ENCODE measurements around the gene ENTPD6. TPM values are rescaled to one million over a fixed set of nuclear protein-coding genes. Genes with fewer than 3 reads are reported as not detected.

Gene ENTPD6
- 43.0 TPM for total RNA-seq (ENCODE audit: unreplicated experiment)
- long read RNA-seq, transcript ENTPD6-201 (14 exons, 2,708 nt), result minor isoform, 6 of 49 reads
- long read RNA-seq, transcript ENTPD6-203 (15 exons, 2,750 nt), result major isoform, 10 of 49 reads
- long read RNA-seq, partial matches to known transcripts, result 3 of 49 reads
- long read RNA-seq, other reads (novel, unspliced or antisense), result 28 of 49 reads

DNA sequence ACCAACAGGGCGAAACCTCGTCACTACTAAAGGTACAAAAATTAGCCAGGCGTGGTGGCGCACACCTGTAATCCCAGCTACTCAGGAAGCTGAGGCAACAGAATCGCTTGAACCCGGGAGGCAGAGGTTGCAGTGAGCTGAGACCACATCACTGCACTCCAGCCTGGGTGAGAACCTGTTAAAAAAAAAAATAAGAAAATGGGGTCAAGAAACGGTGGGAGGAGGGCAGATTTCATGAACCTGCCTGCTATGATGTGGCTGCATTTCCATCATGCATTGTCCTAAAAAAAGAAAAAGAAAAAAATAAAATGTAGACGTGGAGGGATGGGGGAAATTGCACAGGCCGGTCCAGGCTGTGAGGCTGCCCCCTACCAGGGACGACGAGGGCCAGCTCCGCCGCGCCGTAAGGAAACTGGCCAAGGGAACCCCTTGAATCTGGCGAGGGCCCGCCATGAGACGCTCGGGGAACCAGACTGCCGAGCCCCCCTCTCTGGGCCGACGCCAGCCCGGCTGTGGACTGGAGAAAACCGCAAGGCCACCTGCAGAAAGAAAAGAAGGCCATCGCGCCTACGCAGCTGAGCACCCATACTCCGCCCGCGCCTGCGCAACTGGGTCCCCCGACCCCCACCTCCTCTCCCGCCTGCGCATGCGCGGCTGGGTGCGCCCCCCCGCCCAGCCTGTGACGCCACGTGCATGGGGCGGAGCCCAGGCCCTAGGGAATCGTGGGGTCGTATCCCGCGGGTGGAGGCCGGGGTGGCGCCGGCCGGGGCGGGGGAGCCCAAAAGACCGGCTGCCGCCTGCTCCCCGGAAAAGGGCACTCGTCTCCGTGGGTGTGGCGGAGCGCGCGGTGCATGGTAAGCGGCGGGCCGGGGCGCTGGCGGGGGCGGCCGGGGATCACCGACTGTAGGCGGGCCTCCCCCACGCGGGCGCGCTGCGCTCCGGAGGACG, at the start of gene ENTPD6:
Gene ENTPD6, plus strand, starts transcription at position 699 of the 948 bp plus-strand sequence. CDS start 10,825 bp downstream, outside the sequence.
- peak; percentile 90 for DNase-seq (ENCODE audit: low spot score)
- no peaks in the 10 kb centered on the region for H3K36me3 Mint-ChIP-seq (ENCODE audit: low read depth, unreplicated experiment)
- peaks cover 4% of the 10 kb centered on the region for H3K27me3 Mint-ChIP-seq (ENCODE audit: unreplicated experiment)
- H3K4me3 Mint-ChIP-seq (ENCODE audit: unreplicated experiment), result peak within 1 kb of the TSS; percentile 97
- no peak within 1 kb of the TSS for H3K27ac Mint-ChIP-seq (ENCODE audit: unreplicated experiment)
- TF ChIP-seq, protein P1, sequence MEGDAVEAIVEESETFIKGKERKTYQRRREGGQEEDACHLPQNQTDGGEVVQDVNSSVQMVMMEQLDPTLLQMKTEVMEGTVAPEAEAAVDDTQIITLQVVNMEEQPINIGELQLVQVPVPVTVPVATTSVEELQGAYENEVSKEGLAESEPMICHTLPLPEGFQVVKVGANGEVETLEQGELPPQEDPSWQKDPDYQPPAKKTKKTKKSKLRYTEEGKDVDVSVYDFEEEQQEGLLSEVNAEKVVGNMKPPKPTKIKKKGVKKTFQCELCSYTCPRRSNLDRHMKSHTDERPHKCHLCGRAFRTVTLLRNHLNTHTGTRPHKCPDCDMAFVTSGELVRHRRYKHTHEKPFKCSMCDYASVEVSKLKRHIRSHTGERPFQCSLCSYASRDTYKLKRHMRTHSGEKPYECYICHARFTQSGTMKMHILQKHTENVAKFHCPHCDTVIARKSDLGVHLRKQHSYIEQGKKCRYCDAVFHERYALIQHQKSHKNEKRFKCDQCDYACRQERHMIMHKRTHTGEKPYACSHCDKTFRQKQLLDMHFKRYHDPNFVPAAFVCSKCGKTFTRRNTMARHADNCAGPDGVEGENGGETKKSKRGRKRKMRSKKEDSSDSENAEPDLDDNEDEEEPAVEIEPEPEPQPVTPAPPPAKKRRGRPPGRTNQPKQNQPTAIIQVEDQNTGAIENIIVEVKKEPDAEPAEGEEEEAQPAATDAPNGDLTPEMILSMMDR (IDR thresholded peaks at IDR 0.05; ENCODE audit: unreplicated experiment), result no peak
- peaks cover 4% of the 10 kb centered on the region for H3K9me3 Mint-ChIP-seq (ENCODE audit: unreplicated experiment)
- H3K4me1 Mint-ChIP-seq (ENCODE audit: unreplicated experiment), result peaks cover 7% of the 10 kb centered on the region

GRCh38 chr20:25146976-25147375, 48.5 kb upstream of the ENTPD6 start:
- H3K4me1 Mint-ChIP-seq (ENCODE audit: unreplicated experiment), result no peaks in the 10 kb centered on the region
- DNase-seq (ENCODE audit: low spot score), result no peak
- H3K4me3 Mint-ChIP-seq (ENCODE audit: unreplicated experiment), result no peak overlapping the region
- H3K27ac Mint-ChIP-seq (ENCODE audit: unreplicated experiment), result no peak overlapping the region
- TF ChIP-seq, protein P1 (IDR thresholded peaks at IDR 0.05; ENCODE audit: unreplicated experiment), result no peak
- no peaks in the 10 kb centered on the region for H3K9me3 Mint-ChIP-seq (ENCODE audit: unreplicated experiment)
- H3K36me3 Mint-ChIP-seq (ENCODE audit: low read depth, unreplicated experiment), result no peaks in the 10 kb centered on the region
- no peaks in the 10 kb centered on the region for H3K27me3 Mint-ChIP-seq (ENCODE audit: unreplicated experiment)

- H3K36me3 Mint-ChIP-seq (ENCODE audit: low read depth, unreplicated experiment), result no peaks in the 10 kb centered on the region
- no peaks in the 10 kb centered on the region for H3K9me3 Mint-ChIP-seq (ENCODE audit: unreplicated experiment)
- no peak overlapping the region for H3K4me3 Mint-ChIP-seq (ENCODE audit: unreplicated experiment)
- no peaks in the 10 kb centered on the region for H3K4me1 Mint-ChIP-seq (ENCODE audit: unreplicated experiment)
- H3K27me3 Mint-ChIP-seq (ENCODE audit: unreplicated experiment), result no peaks in the 10 kb centered on the region
- DNase-seq (ENCODE audit: low spot score), result no peak
- TF ChIP-seq, protein P1 (IDR thresholded peaks at IDR 0.05; ENCODE audit: unreplicated experiment), result no peak
- no peak overlapping the region for H3K27ac Mint-ChIP-seq (ENCODE audit: unreplicated experiment)
Observed at GRCh38 chr20:25147716-25148115, 47.8 kb upstream of the ENTPD6 start.

DNA sequence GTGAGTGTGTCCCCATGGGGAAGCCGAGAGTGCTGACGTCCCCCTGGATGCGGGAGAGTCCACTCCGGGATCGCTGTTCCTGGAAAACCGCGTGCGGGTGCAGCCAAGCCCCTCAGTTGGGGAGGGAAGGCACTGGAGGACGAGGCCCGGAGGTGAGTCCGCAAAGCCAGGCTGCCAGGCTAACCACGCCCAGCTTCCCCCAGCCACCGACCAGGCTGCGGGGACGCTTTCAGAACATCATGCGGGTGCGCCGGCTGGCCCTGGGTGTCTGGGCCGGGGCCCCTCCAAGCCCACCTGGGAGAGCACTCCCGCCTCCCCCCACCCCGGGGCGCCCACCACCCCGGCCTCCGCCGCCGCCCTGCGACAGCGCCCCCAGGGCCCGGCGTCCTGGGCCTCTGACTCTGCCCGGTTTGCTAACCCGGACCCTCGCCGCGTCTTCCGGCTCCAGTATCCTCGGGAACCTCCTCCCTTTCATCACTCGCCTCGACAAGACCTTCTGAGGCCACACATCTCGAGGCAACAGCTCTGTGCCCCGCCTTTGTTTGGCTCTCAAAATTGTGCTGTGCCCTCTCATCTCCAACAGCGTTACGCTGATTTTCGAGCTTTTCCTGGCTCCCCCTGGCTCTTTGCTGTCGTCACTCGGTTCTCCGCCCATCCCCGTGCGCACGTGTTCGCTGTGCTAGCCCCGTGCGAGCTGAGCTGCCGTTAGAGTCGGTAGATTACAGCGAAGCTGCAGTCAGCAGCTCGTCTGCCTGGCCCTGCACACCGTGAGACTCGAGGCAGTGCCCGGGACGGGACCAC, 47.1 kb upstream of the ENTPD6 start:
- no peaks in the 10 kb centered on the region for H3K4me1 Mint-ChIP-seq (ENCODE audit: unreplicated experiment)
- TF ChIP-seq, protein P1 (IDR thresholded peaks at IDR 0.05; ENCODE audit: unreplicated experiment), result no peak
- H3K9me3 Mint-ChIP-seq (ENCODE audit: unreplicated experiment), result no peaks in the 10 kb centered on the region
- no peaks in the 10 kb centered on the region for H3K27me3 Mint-ChIP-seq (ENCODE audit: unreplicated experiment)
- no peak overlapping the region for H3K27ac Mint-ChIP-seq (ENCODE audit: unreplicated experiment)
- no peak overlapping the region for H3K4me3 Mint-ChIP-seq (ENCODE audit: unreplicated experiment)
- no peaks in the 10 kb centered on the region for H3K36me3 Mint-ChIP-seq (ENCODE audit: low read depth, unreplicated experiment)
- DNase-seq (ENCODE audit: low spot score), result no peak
